Peyer's patch (tissue), 4 donors: Measurements from ENCODE around the gene MAPKAPK3. TPM values are rescaled to one million over a fixed set of nuclear protein-coding genes. Genes with fewer than 3 reads are reported as not detected.

ENCODE experiments used
- DNase-seq, 3 donors: peaks; one replicate each; pipeline ENCODE4 v3.0.0-alpha.2; 2017 to 2019
- H3K27ac ChIP-seq, 4 donors: fragments of 200-600 bp; sonication (generic); one replicate each; pipeline ENCODE4 v1.5.1; 2016 to 2019
- H3K27me3 ChIP-seq, 2 donors: fragments of 200-600 bp; sonication (generic); one replicate each; pipeline ENCODE4 v1.5.1; 2019
- H3K36me3 ChIP-seq, 3 donors: fragments of 200-600 bp; sonication (generic); one replicate each; pipeline ENCODE4 v1.5.1; 2016 to 2019
- H3K4me1 ChIP-seq, 4 donors: fragments of 200-600 bp; sonication (generic); one replicate each; pipeline ENCODE4 v1.5.1; 2016 to 2019
- H3K4me3 ChIP-seq, 4 donors: fragments of 200-600 bp; sonication (generic); 1 replicate in 3 of 4; 2 replicates in 1 of 4; pipeline ENCODE4 v1.5.1; 2016 to 2019; ENCODE audit warnings: mild to moderate bottlenecking in 1 of 4
- H3K9me3 ChIP-seq, 4 donors: fragments of 200-600 bp; sonication (generic); one replicate each; pipeline ENCODE4 v1.5.1; 2016 to 2019; ENCODE audit warnings: mild to moderate bottlenecking in 1 of 4
- POLR2A ChIP-seq, 2 donors: fragments of 450-650 bp; IDR thresholded peaks; one replicate each; pipeline ENCODE4 v1.5.1; 2017; ENCODE audit warnings: antibody characterized with exemption in 2 of 2, mild to moderate bottlenecking in 2 of 2, moderate library complexity in 2 of 2
- total RNA-seq, 4 donors: library from RNA; depleted of rRNA; stranded (reverse); fragments of >200 nt; gene quantifications; one replicate each; pipeline ENCODE4 v1.1.0, GENCODE V29; 2016
- TF ChIP-seq, protein P1 (sequence below), 6 experiments: fragments of 450-650 bp in 4 of 6; fragments of 200-600 bp in 2 of 6; sonication (generic) in 1 of 6; IDR thresholded peaks; one replicate each; pipeline ENCODE4 v1.5.1; 2017 to 2019; ENCODE audit warnings: antibody characterized with exemption in 6 of 6, mild to moderate bottlenecking in 3 of 6, moderate library complexity in 1 of 6

The MAPKAPK3 gene
- total RNA-seq, 4 donors from 2014 or later, result 25.6 to 44.0 (median 30.0) TPM

DNA sequence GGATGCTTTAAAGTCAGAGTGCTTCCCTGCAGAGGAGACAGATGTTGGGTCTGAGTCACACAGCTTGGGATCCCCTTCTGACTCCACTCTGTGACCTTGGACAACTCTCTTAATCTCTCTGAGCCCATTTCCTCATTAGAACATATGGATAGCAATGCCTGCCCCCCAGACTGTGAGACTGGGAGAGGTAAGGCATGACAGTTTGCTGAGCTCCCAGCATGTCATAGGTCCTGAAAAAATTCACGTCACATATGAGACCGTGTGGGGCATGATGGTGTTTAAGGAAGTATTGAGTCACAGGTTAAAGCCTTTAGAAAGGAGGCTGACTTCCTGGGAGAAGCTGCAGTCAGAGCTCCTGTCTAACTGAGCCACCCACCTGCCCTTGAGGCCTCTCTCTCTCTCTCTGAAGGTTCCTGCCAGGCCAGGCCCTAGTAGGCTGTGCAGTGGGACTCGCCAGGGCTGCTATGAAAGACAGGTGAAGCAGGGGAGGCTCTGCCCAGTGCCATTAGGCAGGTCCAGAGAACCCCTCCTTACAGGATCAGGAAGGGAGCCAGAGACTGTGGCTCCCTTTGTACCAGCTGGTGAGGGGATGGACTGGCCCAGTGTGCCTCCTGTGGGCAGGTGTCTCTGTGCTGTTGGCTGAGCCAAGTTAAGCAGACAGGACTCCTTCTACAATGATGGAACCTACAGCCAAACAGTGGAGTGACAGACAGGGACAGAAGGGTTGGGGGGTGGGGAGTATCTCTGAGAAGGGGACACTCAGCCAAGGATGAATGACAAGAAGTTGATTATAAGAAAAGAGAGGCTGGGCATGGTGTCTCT, 38.3 kb downstream of the MAPKAPK3 start:
- Histone ChIP-seq H3K27ac (no peak overlapping the region), H3K9me3 (no peaks in the 10 kb centered on the region), H3K4me3 (no peak overlapping the region), H3K27me3 (no peaks in the 10 kb centered on the region), H3K36me3 (no peaks in the 10 kb centered on the region), H3K4me1 (no peaks in the 10 kb centered on the region)
- DNase-seq, result no peak
- TF ChIP-seq, protein P1, sequence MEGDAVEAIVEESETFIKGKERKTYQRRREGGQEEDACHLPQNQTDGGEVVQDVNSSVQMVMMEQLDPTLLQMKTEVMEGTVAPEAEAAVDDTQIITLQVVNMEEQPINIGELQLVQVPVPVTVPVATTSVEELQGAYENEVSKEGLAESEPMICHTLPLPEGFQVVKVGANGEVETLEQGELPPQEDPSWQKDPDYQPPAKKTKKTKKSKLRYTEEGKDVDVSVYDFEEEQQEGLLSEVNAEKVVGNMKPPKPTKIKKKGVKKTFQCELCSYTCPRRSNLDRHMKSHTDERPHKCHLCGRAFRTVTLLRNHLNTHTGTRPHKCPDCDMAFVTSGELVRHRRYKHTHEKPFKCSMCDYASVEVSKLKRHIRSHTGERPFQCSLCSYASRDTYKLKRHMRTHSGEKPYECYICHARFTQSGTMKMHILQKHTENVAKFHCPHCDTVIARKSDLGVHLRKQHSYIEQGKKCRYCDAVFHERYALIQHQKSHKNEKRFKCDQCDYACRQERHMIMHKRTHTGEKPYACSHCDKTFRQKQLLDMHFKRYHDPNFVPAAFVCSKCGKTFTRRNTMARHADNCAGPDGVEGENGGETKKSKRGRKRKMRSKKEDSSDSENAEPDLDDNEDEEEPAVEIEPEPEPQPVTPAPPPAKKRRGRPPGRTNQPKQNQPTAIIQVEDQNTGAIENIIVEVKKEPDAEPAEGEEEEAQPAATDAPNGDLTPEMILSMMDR (IDR thresholded peaks at IDR 0.05), result no peak
- no peak for TF ChIP-seq POLR2A (IDR thresholded peaks at IDR 0.05)

DNA sequence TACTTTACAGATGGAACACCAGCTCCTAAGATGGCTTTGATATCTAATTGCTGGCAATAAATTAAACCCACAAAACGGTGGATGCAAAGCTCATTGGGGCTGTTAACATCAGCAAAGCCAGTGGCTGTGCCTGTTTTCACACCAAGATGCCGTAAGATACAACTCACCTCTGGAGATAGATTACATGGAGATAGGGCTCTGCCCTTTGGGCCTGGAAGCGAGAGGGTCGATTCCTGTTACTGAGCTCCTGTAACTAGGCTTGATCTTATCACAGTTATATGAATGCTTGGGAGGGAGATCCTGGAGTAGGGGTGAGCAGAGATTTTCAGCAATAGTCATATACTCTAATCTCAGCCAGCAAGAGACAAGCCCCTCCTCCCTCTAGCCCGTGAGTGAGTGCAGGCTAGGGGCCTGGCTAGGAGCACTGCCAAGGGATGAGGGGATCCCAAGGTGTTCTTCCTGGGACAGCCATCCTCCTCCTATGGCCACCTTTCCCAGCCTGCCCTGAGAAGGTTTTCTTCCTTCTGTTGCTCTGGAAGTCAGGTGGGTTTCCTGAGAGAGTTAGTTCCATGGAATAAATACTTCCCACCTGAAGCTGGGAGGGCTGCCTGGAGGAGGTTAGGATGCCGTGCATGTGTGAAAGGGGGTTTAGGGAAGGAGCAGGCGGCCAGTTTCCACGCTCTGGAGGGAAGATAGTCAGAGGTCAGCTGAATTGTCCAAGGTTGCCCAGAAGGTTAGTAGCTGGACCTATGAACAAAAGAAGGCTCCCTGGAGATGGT, 39.7 kb downstream of the MAPKAPK3 start:
- no peak overlapping the region for H3K27ac ChIP-seq
- no peaks in the 10 kb centered on the region for H3K27me3 ChIP-seq
- TF ChIP-seq, protein P1 (IDR thresholded peaks at IDR 0.05), result no peak
- no peak for TF ChIP-seq POLR2A (IDR thresholded peaks at IDR 0.05)
- H3K36me3 ChIP-seq, result no peaks in the 10 kb centered on the region
- H3K9me3 ChIP-seq, result no peaks in the 10 kb centered on the region
- H3K4me3 ChIP-seq, result no peak overlapping the region
- peak in 1 of 3 donors; percentile 18 for DNase-seq
- H3K4me1 ChIP-seq, result no peaks in the 10 kb centered on the region

DNA sequence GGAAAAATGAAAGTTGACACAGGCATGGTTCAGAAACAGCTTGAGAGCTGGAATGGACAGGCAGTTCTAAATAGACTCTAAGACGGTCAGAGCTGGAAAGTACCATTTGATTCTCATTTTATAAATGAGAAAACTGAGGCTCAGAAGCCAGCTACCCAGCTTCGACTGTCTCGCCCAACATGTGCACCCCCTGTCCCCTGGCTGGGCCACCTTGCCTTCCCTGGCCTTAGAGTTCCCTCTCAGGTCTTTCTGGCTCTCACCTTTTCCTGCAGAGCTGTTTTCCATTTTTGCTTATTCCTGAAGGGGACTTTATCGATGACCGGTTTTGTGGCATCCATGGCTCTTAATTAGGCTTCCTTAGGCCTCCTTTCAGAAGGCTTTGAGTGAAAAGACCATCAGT, 40.5 kb downstream of the MAPKAPK3 start:
- TF ChIP-seq POLR2A (IDR thresholded peaks at IDR 0.05), result no peak
- TF ChIP-seq, protein P1 (IDR thresholded peaks at IDR 0.05), result no peak
- peak in 1 of 3 donors; percentile 1 for DNase-seq
- Histone ChIP-seq H3K36me3 (no peaks in the 10 kb centered on the region), H3K4me1 (no peaks in the 10 kb centered on the region), H3K27me3 (no peaks in the 10 kb centered on the region), H3K4me3 (no peak overlapping the region), H3K9me3 (no peaks in the 10 kb centered on the region), H3K27ac (no peak overlapping the region)

DNA sequence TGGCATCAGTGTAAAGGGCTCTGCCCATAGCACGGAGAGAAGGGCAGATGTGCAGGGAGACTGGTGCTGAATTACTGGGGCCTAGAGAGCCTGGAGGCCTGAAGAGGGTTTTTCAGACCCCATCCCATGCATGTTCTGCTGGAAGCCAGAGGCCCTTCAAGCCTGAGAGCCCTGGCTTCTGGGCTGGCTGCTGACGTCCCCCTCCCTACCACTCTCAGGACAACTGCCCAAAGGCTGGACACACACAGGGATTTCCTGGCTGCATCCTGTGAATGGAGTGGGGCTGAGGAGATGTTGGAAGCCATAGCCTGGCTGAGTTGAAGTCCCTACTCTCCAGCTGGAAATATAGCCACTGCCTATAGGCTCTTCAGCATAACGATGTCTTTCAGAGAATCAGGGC, 40.9 kb downstream of the MAPKAPK3 start:
- TF ChIP-seq, protein P1 (IDR thresholded peaks at IDR 0.05), result no peak
- no peak for TF ChIP-seq POLR2A (IDR thresholded peaks at IDR 0.05)

DNA sequence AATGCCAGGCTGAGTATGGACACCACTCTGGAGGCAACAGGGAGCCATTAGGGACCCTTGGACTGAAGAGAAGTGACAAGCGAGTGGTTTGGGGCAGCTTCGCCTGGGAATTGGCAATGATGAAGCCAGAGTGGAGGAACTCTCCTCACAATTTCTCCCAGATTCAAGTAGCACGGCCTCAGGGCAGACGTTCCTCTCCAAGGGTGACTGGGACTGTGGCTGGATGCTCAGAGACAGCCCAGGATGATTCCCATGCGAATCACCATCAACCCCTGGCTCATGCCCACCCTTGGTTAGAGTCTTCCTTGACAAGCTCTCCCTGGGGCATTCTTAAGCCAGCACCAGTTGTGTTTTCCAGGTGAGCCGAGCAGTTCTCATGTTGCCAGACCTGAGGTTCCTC, 41.5 kb downstream of the MAPKAPK3 start:
- H3K27me3 ChIP-seq, result no peaks in the 10 kb centered on the region
- no peaks in the 10 kb centered on the region for H3K9me3 ChIP-seq
- DNase-seq, result peak in 2 of 3 donors; percentile 11 to 13
- H3K36me3 ChIP-seq, result no peaks in the 10 kb centered on the region
- H3K4me3 ChIP-seq, result no peak overlapping the region
- H3K27ac ChIP-seq, result no peak overlapping the region
- TF ChIP-seq, protein P1 (IDR thresholded peaks at IDR 0.05), result no peak
- no peak for TF ChIP-seq POLR2A (IDR thresholded peaks at IDR 0.05)
- no peaks in the 10 kb centered on the region for H3K4me1 ChIP-seq

More for the DNA sequence above, 40.9 kb downstream of the MAPKAPK3 start:
- Histone ChIP-seq H3K4me3 (no peak overlapping the region), H3K4me1 (no peaks in the 10 kb centered on the region), H3K9me3 (no peaks in the 10 kb centered on the region), H3K27ac (no peak overlapping the region), H3K27me3 (no peaks in the 10 kb centered on the region), H3K36me3 (no peaks in the 10 kb centered on the region)
- peak in 1 of 3 donors; percentile 6 for DNase-seq
